Measurements from ENCODE around the gene KCNIP1.

KCNIP1 gene

DNA sequence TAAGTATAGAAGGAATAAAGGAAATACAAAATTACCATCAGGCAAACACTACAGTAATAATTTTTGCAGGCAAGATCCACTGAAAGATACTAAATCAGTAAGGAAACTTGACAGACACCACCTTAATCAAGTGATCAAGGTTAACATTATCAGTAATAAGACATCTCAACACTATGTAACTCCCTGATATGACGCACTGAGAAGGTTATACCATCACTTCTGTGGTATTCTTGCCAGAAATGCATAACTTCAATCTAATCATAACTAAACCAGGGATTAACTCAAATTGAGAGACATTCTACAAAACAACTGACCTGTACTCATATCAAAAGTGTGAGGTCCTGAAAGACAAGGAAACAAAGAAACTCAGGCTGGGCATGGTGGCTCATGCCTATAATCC is 227.2 kb downstream of the KCNIP1 start:
- Mint-ChIP-seq H3K4me3 (no peak overlapping the region), H3K9me3 (no peaks in the 10 kb centered on the region), H3K36me3 (ENCODE audit: low read depth) (no peaks in the 10 kb centered on the region), H3K27ac (no peak overlapping the region), H3K27me3 (ENCODE audit: low read depth) (peaks cover 7% of the 10 kb centered on the region), H3K4me1 (ENCODE audit: low read depth) (no peaks in the 10 kb centered on the region)

DNA sequence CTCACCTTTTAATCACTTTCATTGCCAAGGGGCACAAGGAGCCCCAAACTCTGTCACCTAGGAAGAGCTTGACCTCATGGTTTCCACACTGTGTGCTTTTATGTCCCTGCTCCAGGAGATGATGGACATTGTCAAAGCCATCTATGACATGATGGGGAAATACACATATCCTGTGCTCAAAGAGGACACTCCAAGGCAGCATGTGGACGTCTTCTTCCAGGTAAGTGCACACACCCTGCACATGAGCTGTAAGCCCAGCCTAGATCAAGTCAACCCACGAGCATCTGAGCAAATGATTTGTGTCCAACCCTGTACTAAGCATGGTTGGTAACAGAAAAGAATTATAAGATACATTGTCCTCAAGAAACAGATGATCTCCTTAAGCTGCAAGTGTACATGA is 228.9 kb downstream of the KCNIP1 start:
- no peak overlapping the region for H3K4me3 Mint-ChIP-seq
- no peaks in the 10 kb centered on the region for H3K36me3 Mint-ChIP-seq (ENCODE audit: low read depth)
- no peaks in the 10 kb centered on the region for H3K4me1 Mint-ChIP-seq (ENCODE audit: low read depth)
- H3K27ac Mint-ChIP-seq = no peak overlapping the region
- H3K27me3 Mint-ChIP-seq (ENCODE audit: low read depth) = peaks cover 7% of the 10 kb centered on the region
- H3K9me3 Mint-ChIP-seq = no peaks in the 10 kb centered on the region

DNA sequence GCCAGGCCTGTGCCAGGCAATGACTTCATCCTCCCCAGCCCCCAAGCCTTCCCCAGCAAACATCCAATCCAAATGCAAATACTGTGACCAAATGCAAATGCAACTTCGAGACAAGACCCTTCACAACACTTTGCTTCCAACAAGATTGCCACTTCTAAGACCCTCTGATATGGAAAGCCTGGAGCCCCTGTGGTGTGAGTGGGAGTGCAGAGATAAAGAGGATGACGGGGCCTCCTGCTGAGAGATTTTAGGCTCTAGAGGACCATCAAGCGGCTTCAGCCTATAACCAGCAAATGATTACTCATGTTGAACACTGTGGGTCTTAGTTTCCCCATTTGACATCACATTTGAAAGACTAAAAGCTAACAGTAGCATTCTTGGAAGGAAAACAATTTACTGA is 233.1 kb downstream of the KCNIP1 start:
- Mint-ChIP-seq H3K27me3 (ENCODE audit: low read depth) (peaks cover 2% of the 10 kb centered on the region), H3K4me1 (ENCODE audit: low read depth) (no peaks in the 10 kb centered on the region), H3K36me3 (ENCODE audit: low read depth) (no peaks in the 10 kb centered on the region), H3K9me3 (no peaks in the 10 kb centered on the region), H3K4me3 (no peak overlapping the region), H3K27ac (no peak overlapping the region)

DNA sequence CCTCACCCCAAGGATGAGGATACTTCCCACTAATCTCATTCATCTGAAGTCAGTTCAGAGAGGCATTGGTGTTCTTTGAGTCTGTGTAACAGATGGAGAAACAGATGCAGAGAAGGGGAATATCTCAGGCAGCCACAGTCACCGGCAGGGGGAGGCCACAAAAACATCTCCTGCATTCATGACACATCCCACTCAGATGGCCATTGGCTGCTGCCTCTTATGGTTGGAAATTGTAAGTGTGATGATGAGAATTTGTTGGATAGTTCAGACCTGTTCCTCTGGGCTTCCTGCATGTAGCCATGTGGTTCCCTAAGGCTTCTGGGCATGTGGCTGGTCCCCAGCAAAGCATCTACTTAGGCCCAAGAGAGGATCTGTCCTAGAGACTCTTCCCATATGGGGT is 233.8 kb downstream of the KCNIP1 start:
- H3K9me3 Mint-ChIP-seq = no peaks in the 10 kb centered on the region
- no peak overlapping the region for H3K4me3 Mint-ChIP-seq
- H3K27ac Mint-ChIP-seq = no peak overlapping the region
- peaks cover 3% of the 10 kb centered on the region for H3K27me3 Mint-ChIP-seq (ENCODE audit: low read depth)
- H3K36me3 Mint-ChIP-seq (ENCODE audit: low read depth) = no peaks in the 10 kb centered on the region
- no peaks in the 10 kb centered on the region for H3K4me1 Mint-ChIP-seq (ENCODE audit: low read depth)

DNA sequence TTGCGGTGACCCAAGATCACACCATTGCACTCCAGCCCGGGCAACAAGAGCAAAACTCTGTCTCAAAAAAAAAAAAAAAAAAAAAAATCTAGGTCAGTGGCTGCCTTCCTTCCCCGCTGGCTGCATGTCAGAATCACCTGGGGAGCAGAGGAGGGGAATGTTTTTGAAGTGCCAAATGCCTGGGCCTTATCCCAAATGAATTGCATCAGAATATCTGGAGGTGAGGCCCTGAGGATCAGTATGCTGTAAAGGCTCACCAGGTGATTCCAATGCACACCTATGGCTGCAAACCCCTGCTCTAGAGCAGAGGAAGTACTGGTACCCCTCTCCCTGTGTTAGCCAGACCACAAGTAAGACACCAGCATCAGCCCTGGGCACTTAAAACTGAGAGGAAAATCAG is 235.0 kb downstream of the KCNIP1 start:
- Mint-ChIP-seq H3K27ac (no peak overlapping the region), H3K27me3 (ENCODE audit: low read depth) (peaks cover 13% of the 10 kb centered on the region), H3K4me1 (ENCODE audit: low read depth) (no peaks in the 10 kb centered on the region), H3K4me3 (no peak overlapping the region), H3K9me3 (no peaks in the 10 kb centered on the region), H3K36me3 (ENCODE audit: low read depth) (no peaks in the 10 kb centered on the region)

DNA sequence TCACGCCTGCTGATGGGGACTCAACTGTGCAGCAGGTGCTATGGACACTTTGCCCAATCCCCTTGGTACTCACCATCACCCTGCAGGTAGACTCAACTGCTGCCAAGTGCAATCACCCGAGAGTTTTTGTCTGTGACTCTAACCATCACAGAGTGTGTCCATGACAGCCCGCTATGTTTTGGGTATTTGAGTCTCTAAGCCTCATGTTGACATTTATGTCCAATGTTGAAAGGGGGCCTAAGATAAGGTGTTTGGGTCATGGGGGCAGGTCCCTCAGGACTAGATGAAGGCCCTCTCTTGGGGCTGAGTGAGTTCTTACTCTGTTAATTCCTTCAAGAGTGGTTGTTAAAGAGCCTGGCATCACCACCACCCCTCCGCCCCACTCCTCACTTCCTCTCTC is 235.6 kb downstream of the KCNIP1 start:
- Mint-ChIP-seq H3K4me3 (no peak overlapping the region), H3K9me3 (no peaks in the 10 kb centered on the region)

DNA sequence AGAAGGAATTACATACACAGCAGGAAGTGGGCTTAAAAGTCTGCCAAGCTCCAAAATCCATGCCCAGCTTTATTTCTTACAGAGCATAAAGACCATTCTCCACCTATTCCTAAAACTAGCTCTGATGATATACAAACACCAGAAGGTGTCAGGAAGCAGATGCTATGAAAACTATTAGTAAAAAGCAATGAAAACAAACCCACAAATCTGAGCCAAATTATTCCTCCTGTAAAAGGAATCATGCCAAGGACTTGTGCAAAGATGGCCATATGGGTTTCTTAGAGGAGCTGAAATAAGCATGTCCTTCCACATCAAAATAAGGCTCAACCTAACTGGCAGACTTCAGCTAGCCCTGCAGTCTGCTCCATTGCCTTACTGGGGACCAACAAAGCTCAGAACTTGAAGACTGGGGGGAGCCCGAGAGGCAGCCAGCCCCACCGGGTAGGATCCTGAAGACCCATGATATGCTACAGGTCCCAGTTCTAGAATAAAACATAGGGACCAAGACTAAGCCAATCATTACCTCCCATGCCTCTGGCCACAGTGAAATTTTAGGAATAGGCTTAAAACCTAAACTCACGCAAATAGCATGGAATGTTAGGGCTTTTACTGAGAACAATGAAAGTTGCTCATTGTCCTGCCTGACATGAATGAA is 236.9 kb downstream of the KCNIP1 start:
- Mint-ChIP-seq H3K27ac (no peak overlapping the region), H3K9me3 (no peaks in the 10 kb centered on the region), H3K27me3 (ENCODE audit: low read depth) (peaks cover 19% of the 10 kb centered on the region), H3K36me3 (ENCODE audit: low read depth) (no peaks in the 10 kb centered on the region), H3K4me3 (no peak overlapping the region), H3K4me1 (ENCODE audit: low read depth) (no peaks in the 10 kb centered on the region)

More for the DNA sequence above, 235.6 kb downstream of the KCNIP1 start:
- Mint-ChIP-seq H3K36me3 (ENCODE audit: low read depth) (no peaks in the 10 kb centered on the region), H3K4me1 (ENCODE audit: low read depth) (no peaks in the 10 kb centered on the region), H3K27me3 (ENCODE audit: low read depth) (peaks cover 14% of the 10 kb centered on the region), H3K27ac (no peak overlapping the region)

DNA sequence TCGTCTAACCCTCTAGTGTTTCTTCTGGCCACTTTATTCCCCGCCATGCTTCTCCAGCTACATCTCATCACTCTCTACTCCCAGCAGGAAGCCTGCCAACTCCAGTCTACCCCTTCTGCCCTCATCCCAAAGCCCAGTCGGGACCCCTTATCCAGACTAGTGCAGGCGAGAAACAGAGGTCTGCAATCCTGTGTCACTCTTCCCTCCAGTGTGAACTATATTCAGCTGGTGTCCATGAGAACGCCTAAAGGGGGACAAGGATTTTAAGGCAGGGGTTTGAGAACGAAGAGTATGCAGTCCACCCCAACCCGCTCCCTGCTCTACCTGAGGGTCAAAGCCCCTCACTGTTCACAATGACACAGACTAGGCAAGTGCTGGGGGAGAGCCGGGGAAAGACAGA is 238.0 kb downstream of the KCNIP1 start:
- Mint-ChIP-seq H3K36me3 (ENCODE audit: low read depth) (no peaks in the 10 kb centered on the region), H3K4me1 (ENCODE audit: low read depth) (no peaks in the 10 kb centered on the region), H3K27me3 (ENCODE audit: low read depth) (peaks cover 19% of the 10 kb centered on the region), H3K4me3 (no peak overlapping the region), H3K27ac (no peak overlapping the region), H3K9me3 (no peaks in the 10 kb centered on the region)

DNA sequence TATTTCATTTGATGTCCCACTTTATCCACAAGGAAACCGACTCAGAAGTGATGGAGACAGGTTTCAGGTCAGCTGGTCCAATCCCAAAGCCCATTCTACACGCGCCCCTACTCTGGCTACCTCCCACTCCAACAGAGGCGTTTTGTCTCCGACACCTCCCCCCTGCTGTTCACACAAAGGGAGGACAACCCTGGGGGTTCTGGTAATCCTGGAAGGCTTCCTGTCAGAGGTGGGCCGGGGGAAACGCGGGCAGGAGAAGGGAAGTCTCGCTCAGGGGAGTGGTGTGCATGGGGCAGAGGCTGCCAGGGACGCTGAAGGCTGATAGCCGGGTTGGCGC is 240.0 kb downstream of the KCNIP1 start:
- Mint-ChIP-seq H3K27me3 (ENCODE audit: low read depth) (peaks cover 19% of the 10 kb centered on the region), H3K9me3 (no peaks in the 10 kb centered on the region), H3K4me3 (no peak overlapping the region), H3K27ac (no peak overlapping the region), H3K36me3 (ENCODE audit: low read depth) (no peaks in the 10 kb centered on the region), H3K4me1 (ENCODE audit: low read depth) (no peaks in the 10 kb centered on the region)

DNA sequence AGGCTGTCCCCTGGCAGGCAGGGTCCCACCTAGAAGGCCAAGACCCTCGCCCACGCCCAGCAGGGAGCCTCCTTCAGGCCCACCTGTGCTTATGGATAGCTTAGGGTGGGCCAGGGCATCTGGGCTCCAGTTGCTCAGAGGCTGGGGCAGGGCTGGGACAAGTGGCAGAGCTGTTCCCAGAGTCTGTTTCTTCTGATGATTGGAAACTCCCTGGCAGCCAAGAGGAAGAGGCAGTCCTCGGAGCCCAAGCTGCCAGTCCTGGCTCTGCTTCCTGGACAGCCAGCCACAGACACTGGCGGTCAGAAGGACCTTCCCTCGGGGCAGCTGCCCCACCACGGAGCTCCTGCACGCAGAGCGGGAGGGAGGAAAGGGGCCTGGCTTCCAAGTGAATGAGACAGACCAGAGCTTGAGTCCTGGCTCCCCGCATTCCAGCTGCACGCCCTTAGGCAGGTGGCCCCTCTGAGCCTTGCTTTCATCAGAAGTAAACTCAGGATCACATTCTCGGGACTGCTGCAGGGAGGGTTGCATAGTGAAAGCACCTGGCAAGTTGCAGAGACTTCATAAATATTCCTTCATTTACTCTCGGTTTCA is 241.8 kb downstream of the KCNIP1 start:
- H3K27me3 Mint-ChIP-seq (ENCODE audit: low read depth) = peaks cover 19% of the 10 kb centered on the region
- H3K27ac Mint-ChIP-seq = no peak overlapping the region
- H3K36me3 Mint-ChIP-seq (ENCODE audit: low read depth) = no peaks in the 10 kb centered on the region
- no peaks in the 10 kb centered on the region for H3K9me3 Mint-ChIP-seq
- H3K4me1 Mint-ChIP-seq (ENCODE audit: low read depth) = no peaks in the 10 kb centered on the region
- H3K4me3 Mint-ChIP-seq = no peak overlapping the region

DNA sequence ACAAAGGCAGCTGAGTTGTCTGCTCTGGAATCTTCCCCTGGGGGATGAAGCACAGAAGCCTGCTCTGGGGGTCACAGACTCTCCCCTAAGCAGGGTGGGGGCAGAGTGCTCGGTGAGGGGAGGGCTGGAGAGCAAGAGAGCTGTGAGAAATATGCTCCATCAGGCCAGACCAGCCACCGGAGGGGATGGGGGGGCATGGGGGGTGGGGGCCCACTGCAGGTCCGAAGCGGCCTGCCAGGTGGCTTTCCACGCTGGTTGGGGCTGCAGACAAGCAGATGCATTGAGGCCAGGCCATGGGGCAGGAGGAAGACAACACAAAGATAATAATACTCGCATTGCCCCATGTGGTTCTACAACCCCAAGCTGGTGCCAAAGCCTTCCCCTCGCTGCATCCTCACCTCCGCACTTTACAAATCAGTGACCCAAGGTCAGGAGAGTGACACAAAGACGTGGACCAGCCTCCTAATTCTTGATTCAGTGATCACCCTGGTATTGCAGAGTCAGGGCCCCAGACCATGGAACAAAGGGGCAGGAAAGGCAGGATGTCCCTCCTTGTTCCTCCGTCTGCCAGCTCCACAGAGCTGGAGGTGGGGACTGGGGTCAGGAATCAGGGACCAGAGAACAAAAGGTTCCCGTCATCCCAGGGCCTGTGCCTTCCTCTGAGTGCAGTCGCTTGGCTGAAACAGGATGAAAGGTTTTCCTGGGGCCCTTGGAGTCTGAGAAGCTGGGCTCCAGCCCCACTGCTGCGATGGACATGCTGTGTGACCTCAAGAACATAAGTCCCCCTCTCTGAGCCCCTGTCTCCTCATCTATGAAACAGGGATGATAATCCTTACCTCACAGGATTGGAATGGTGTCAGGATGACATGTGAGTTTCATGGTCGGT is 242.5 kb downstream of the KCNIP1 start:
- Mint-ChIP-seq H3K27me3 (ENCODE audit: low read depth) (peaks cover 19% of the 10 kb centered on the region), H3K4me1 (ENCODE audit: low read depth) (no peaks in the 10 kb centered on the region), H3K36me3 (ENCODE audit: low read depth) (no peaks in the 10 kb centered on the region), H3K9me3 (no peaks in the 10 kb centered on the region), H3K27ac (no peak overlapping the region), H3K4me3 (no peak overlapping the region)

DNA sequence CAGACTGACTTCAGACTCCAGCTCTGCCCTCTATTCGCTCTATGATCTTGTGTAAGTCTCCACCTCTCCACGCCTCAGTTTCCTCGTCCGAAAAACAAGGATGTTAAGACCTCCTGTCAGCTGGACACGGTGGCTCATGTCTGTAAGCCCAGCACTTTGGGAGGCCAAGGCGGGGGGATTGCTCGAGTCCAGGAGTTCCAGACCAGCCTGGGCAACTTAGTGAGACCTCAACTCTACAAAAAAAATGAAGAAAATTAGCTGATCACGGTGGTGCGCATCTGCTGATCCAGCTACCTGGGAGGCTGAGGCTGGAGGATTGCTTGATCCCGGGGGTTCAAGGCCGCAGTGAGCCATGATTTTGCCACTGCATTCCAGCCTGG is 243.1 kb downstream of the KCNIP1 start:
- peaks cover 16% of the 10 kb centered on the region for H3K27me3 Mint-ChIP-seq (ENCODE audit: low read depth)
- H3K9me3 Mint-ChIP-seq = no peaks in the 10 kb centered on the region
- H3K4me1 Mint-ChIP-seq (ENCODE audit: low read depth) = no peaks in the 10 kb centered on the region
- no peak overlapping the region for H3K27ac Mint-ChIP-seq
- H3K4me3 Mint-ChIP-seq = no peak overlapping the region
- H3K36me3 Mint-ChIP-seq (ENCODE audit: low read depth) = no peaks in the 10 kb centered on the region

DNA sequence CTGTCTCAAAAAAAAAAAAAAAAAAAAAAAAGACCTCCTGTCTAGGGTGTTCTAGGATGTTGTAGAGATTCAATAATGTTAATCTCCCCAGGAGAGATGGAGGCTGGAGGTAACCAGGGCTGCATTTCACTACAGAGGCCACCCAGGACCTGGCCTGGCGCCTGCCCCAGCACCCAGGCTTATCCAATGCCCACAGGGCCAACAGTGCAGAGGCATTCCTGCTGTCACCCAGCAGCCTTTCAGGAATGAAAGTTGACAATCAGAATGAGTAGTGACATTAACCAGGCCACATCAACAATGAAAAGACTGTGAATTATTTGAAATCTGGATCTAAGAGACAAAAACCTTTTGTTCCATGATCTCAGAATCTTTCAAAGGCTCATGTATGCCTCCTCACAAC is 243.5 kb downstream of the KCNIP1 start:
- Mint-ChIP-seq H3K9me3 (no peaks in the 10 kb centered on the region), H3K27ac (no peak overlapping the region), H3K4me1 (ENCODE audit: low read depth) (no peaks in the 10 kb centered on the region), H3K4me3 (no peak overlapping the region), H3K27me3 (ENCODE audit: low read depth) (peaks cover 15% of the 10 kb centered on the region), H3K36me3 (ENCODE audit: low read depth) (no peaks in the 10 kb centered on the region)

DNA sequence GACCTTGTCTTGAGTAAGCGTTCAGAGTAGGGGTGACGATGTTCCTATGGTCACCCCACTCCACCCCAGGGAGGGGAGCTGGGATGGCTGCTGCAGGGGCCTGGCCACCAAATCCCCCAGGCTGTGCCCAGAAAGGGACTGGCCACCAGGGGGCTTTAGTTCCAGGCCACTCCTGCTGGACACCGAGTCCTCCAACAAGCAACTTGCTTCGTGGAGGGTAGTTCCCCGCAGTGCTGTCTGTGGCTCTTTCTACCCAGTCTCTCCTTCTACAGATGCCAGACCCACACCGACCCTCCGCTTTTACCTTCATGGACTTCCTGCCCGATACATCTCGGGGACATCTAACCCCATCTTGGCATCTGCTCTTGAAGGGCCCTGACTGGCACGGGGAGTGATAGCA is 244.0 kb downstream of the KCNIP1 start:
- Mint-ChIP-seq H3K36me3 (ENCODE audit: low read depth) (no peaks in the 10 kb centered on the region), H3K9me3 (no peaks in the 10 kb centered on the region), H3K4me3 (no peak overlapping the region), H3K4me1 (ENCODE audit: low read depth) (no peaks in the 10 kb centered on the region), H3K27ac (no peak overlapping the region), H3K27me3 (ENCODE audit: low read depth) (peaks cover 15% of the 10 kb centered on the region)

DNA sequence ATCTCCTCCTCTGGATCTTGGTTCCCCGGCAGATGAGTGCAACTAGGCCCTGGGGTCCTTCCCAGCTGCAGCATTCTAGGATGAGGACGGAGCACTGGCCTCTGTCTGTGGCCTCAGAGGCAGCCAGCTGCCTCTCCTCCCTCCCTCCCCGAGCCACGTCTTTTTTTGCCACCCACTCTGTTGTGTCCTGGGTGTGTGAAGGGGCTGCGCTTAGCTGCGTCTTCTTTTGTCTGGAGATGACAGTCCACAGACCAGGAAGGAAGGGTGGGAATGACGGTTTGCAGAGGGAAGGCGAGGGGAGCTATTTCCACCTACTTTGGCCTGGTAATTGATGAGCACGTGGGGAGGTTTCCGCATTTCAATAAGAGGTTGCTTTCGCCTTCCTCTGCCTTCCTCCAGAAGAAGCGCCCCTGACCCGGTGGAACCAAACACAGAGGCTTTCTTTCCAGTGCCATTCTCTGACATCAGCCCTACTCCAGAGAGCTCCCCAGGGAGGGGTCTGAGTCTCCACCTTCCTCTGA is 245.2 kb downstream of the KCNIP1 start:
- no peak overlapping the region for H3K27ac Mint-ChIP-seq
- H3K4me1 Mint-ChIP-seq (ENCODE audit: low read depth) = no peaks in the 10 kb centered on the region
- H3K4me3 Mint-ChIP-seq = no peak overlapping the region
- H3K27me3 Mint-ChIP-seq (ENCODE audit: low read depth) = peaks cover 4% of the 10 kb centered on the region
- no peaks in the 10 kb centered on the region for H3K36me3 Mint-ChIP-seq (ENCODE audit: low read depth)
- no peaks in the 10 kb centered on the region for H3K9me3 Mint-ChIP-seq
